Effector memory CD4-positive, alpha-beta T cell (primary cell): ENCODE data around the gene MEOX2.

ENCODE experiments used
- DNase-seq, 3 donors: peaks; one replicate each; pipeline ENCODE4 v3.0.0-alpha.2; 2020
- H3K27ac ChIP-seq: 2 replicates; pipeline ENCODE4 v1.7.0; 2013; ENCODE audit warnings: mild to moderate bottlenecking, low read length, moderate library complexity; ENCODE audit not compliant: insufficient read depth, poor library complexity, severe bottlenecking
- H3K27me3 ChIP-seq: replicated peaks from 2 replicates; pipeline ENCODE4 v1.7.0; 2013; ENCODE audit warnings: mild to moderate bottlenecking, low read length; ENCODE audit not compliant: insufficient read depth, control insufficient read depth, poor library complexity, severe bottlenecking
- H3K36me3 ChIP-seq: 2 replicates; pipeline ENCODE4 v1.7.0; 2013; ENCODE audit warnings: mild to moderate bottlenecking, low read length, moderate library complexity; ENCODE audit not compliant: control insufficient read depth, insufficient read depth
- H3K4me1 ChIP-seq: 2 replicates; pipeline ENCODE4 v1.7.0; 2013; ENCODE audit warnings: low read length, mild to moderate bottlenecking; ENCODE audit not compliant: control insufficient read depth, insufficient read depth, poor library complexity, severe bottlenecking
- H3K4me3 ChIP-seq: 2 replicates; pipeline ENCODE4 v1.7.0; 2013; ENCODE audit warnings: low read length, low read depth, mild to moderate bottlenecking; ENCODE audit not compliant: insufficient read depth, poor library complexity, severe bottlenecking
- H3K9me3 ChIP-seq: 2 replicates; pipeline ENCODE4 v1.7.0; 2013; ENCODE audit warnings: mild to moderate bottlenecking, low read length, moderate library complexity; ENCODE audit not compliant: control insufficient read depth

The MEOX2 gene

GRCh38 chr7:15580604-15581351 is 105.7 kb downstream of the MEOX2 start:
- Histone ChIP-seq H3K4me1 (no peaks in the 10 kb centered on the region), H3K36me3 (no peaks in the 10 kb centered on the region), H3K4me3 (no peak overlapping the region), H3K27ac (no peak overlapping the region), H3K9me3 (peaks cover 4% of the 10 kb centered on the region), H3K27me3 (no peaks in the 10 kb centered on the region)
- no peak for DNase-seq

GRCh38 chr7:15577600-15577999 is 108.9 kb downstream of the MEOX2 start:
- DNase-seq, result no peak
- Histone ChIP-seq H3K27ac (no peak overlapping the region), H3K36me3 (no peaks in the 10 kb centered on the region), H3K4me1 (no peaks in the 10 kb centered on the region), H3K27me3 (no peaks in the 10 kb centered on the region), H3K4me3 (no peak overlapping the region), H3K9me3 (peaks cover 4% of the 10 kb centered on the region)

- no peaks in the 10 kb centered on the region for H3K36me3 ChIP-seq
- no peak overlapping the region for H3K4me3 ChIP-seq
- H3K9me3 ChIP-seq, result no peaks in the 10 kb centered on the region
- H3K27me3 ChIP-seq, result no peaks in the 10 kb centered on the region
- DNase-seq, result no peak
- H3K27ac ChIP-seq, result no peak overlapping the region
- H3K4me1 ChIP-seq, result no peaks in the 10 kb centered on the region
Measured at GRCh38 chr7:15571301-15571878, 115.1 kb downstream of the MEOX2 start.

- H3K27ac ChIP-seq, result no peak overlapping the region
- no peaks in the 10 kb centered on the region for H3K36me3 ChIP-seq
- no peak for DNase-seq
- H3K4me1 ChIP-seq, result no peaks in the 10 kb centered on the region
- no peaks in the 10 kb centered on the region for H3K9me3 ChIP-seq
- no peak overlapping the region for H3K4me3 ChIP-seq
- no peaks in the 10 kb centered on the region for H3K27me3 ChIP-seq
Measured at GRCh38 chr7:15567652-15568051, 118.8 kb downstream of the MEOX2 start.

GRCh38 chr7:15567036-15567435 is 119.4 kb downstream of the MEOX2 start:
- H3K4me1 ChIP-seq, result no peaks in the 10 kb centered on the region
- H3K4me3 ChIP-seq, result no peak overlapping the region
- no peak for DNase-seq
- no peaks in the 10 kb centered on the region for H3K9me3 ChIP-seq
- H3K27me3 ChIP-seq, result no peaks in the 10 kb centered on the region
- H3K27ac ChIP-seq, result no peak overlapping the region
- no peaks in the 10 kb centered on the region for H3K36me3 ChIP-seq

GRCh38 chr7:15566476-15566875 is 120.0 kb downstream of the MEOX2 start:
- Histone ChIP-seq H3K27me3 (no peaks in the 10 kb centered on the region), H3K27ac (no peak overlapping the region), H3K36me3 (no peaks in the 10 kb centered on the region), H3K4me3 (no peak overlapping the region), H3K4me1 (no peaks in the 10 kb centered on the region), H3K9me3 (no peaks in the 10 kb centered on the region)
- DNase-seq, result no peak

- Histone ChIP-seq H3K27ac (no peak within 1 kb of the TSS), H3K36me3 (no peaks in the 10 kb centered on the region), H3K9me3 (no peaks in the 10 kb centered on the region), H3K4me3 (no peak within 1 kb of the TSS), H3K4me1 (no peaks in the 10 kb centered on the region), H3K27me3 (no peaks in the 10 kb centered on the region)
- no peak for DNase-seq
Measured at GRCh38 chr7:15561835-15562234, 124.6 kb downstream of the MEOX2 start, which contains the start of gene AGMO. TSS of gene AGMO (minus strand) at chr7:15562015.
